Epidermal melanocyte (primary cell): Measurements from ENCODE around the gene BTBD9.

Experiments
- DNase-seq: peaks from one replicate; pipeline ENCODE4 v3.0.0; 2011; ENCODE audit warnings: low spot score; ENCODE audit not compliant: insufficient read length

Gene BTBD9

DNA sequence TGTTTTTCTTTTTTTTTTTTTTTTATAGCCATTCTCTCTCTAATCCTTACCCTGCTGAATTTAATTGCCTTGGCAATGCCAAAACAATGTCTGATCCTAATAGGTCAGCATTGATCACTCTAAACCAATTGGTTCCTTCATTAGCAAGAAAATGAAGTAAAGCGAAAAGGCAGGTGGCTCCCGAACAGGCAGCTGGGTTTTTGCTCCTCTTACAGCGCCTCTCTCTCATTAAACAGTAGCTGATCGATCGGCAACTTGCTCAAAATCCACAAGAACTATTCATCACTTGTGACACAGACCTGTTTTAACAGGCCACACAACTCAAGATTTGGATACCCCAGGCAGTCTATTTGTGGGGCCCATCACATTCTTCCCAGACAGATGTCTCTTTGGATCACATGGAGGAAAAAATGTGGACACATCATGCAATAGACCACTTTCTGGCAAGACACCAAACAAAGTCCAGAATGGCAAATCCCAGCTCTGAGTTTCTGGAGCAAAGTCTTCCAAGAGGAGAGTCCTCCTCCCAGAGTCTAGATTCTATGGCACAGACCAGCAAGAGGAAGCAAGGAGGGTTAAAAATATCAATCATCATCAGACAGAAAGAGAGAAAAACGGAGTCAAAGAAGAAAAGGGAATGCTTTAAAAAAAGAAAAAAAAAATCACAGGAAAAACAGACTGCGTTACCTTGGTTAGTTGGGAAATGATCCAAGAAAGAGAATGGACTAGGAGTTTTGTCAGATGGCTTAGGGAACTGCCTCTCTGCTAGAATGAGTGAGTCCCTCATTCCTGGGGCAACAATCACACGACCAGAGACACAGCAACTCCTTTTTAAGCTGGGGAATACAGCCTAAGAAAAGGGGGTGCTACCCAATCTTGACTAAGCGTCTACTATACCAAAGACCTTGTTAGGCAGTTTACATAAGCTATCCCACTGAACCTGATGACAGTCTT lies 247.8 kb downstream of the BTBD9 start:
- no peak for DNase-seq

DNA sequence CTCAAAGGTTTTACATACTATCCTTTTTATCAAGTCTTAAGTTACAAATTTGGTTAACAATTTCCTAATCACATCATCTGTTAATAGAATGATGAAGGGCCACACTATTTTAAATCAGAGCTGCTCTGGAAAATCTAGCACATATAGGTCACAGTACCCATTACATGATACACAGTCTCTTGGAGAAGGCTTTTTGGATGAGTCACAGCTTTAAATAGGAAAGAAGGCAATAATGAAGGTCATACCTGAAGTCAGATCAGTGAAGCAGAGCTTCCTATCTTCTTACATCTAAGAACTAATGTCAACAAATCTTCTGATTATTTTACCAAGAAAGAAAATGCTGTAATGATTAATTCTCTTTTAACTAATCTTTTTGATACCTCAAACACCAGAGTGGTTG lies 248.5 kb downstream of the BTBD9 start:
- DNase-seq: no peak

DNA sequence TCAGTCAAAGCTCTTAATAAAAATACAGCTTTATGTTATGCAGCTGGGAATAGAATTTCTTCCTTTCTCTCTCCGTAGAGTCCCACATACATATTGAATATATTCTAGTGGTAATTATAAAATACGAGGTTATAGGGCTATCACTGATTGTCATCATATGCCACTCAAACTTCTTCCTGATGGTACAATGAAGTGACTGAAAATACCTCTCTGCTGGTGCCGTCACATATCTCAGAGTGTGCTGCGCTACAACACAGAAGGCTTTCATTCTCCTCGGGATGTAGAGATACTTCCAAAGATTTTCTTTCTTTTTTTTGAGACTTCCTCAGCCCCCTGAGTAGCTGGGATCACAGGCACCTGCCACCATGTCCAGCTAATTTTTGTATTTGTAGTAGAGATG lies 249.9 kb downstream of the BTBD9 start:
- DNase-seq: no peak

DNA sequence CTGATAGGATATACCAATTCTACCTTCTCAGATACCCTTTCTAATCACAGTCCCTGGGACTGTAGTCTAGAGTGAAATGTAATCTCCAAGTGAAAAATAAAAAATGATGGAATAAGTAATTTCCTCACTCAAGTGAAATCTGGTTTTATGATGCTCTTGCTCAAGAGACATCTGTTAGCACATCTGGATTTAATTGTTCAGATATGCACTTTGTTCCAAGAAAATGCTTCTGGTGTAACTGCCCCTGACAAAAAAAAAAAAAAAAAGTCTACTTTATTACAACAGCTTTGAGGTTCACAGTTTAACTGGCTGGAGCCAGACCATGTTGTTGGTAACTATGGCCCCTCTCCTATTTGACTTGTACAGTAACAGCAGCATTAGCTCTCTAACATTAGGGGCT lies 251.8 kb downstream of the BTBD9 start:
- DNase-seq: no peak

DNA sequence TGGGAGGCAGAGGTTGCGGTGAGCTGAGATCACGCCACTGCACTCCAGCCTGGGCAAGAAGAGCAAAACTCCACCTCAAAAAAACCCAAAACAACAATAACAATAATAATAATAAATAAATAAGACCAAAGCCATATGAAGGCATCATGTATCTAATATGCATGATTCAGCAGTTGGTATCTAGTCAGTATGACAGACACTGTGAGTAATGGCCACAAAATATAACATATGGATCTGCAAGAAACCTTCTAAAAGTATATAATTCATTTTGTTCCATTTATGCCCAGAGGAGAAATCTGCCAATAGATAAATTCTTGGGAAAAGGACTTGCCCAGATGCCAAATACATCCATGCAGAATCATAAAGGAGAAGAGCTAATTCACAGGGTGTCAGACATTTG lies 252.3 kb downstream of the BTBD9 start:
- DNase-seq: no peak

DNA sequence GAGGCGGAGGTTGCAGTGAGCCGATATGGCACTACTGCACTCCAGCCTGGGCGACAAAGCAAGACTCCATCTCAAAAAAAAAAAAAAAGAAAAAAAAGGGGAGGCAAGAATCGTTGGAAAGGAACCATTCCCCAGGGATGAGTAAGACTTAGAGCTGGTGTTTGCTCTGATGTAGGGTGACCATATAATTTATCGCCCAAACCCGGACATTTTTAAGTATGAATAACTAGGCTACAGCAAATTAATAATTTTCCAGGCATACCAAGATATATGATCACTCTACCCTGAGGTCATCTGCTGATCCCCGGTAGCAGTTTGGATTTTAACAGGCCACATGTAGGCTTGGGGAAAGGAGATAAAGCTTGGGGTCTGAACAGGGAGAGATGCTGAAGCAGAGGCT lies 260.9 kb downstream of the BTBD9 start:
- no peak for DNase-seq

DNA sequence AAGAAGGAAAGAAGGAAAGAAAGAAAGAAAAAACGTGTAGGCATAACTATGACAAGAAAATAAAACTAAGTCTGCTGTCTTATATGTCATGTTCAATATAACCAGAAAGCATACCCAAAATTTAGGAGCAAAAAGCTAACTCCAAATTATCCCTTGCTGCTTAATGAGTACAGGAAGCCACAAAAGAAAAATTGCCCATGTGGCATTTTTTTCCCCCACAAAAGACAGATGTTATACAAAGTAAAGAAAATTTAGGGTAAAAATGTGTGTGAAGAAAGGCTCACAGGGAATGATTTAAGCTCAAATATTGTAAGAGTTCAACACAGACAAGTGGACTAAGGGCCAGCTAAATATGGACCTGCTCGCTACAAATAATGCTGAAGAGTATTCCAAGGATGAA lies 263.8 kb downstream of the BTBD9 start:
- DNase-seq: no peak

DNA sequence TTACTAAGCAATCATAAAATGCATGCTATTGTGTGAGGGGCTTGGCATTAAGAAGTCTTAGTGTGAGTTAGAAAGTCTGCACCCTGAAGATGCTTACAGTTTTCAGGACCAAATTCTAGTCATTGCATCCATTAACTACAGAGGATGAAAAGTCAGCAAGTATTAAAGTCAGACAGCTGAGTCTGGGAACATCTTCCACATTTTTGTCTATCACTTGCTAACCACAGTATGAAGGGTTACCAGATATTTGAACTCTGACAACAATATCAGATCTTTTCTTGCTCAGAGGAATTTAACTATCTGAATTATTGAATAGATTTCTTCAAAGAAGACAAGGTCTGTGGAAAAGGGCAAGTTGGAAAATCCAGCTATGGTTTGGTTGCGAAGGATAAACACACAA lies 264.4 kb downstream of the BTBD9 start:
- DNase-seq: no peak

DNA sequence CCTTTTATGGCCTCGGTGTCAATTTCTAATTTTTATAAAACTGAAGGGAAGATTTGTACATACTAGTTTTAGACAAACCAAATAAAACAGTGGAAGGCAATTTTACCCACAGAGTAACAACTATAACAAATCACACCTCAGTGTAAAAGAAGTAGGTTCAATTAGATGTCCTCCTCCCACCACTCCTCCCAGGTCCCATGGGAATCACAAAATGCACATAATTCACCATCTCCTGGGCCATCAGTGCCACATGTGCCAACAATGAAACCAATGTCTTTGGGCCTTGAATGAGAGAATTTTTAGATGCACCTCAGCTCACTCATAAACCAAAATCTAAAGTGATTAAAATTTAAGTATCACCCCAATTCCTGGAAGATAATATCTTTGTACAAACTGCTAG lies 267.8 kb downstream of the BTBD9 start:
- DNase-seq: no peak

DNA sequence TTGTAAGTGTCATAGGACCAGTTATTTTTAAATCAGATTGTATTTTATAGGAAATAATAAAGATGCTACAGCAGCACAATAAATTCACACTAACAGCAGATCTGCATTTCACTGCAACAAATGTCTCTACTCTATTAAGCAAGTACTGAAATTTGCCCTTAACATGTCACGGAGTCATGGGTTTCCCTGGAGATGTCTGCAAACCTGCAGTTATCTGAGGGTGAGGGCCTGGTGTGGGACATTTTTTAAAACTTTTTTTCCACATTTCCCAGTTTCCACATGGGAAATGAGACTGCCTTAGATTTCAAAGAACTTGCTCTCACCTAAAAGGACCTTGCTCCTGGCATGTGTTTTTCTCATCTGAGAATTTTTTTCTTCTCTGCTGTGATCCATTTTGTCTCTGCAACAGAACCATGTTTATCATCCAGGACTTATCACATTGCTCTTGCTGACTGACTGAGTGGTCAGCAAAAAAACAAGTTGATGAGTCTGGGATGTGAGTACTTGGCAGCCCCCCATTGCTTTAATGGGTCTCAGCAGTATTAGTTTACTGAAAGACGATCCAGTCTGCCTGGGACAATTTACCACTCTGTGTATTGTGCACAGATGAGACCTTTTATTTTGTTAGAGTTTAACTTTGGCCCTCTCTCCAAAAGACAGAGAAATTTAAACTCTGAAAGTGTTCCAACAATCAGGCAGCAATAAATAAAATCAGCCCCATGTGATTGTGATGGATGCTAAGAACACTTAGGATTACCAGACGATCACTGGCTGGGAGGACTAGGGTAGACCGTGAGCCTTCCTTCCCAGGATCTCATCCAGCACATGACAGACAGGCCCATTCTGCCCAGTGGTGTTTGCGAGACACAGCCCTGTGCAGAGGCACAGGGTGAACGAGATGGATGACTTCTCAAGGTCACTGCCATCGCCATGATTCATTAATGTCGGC lies 268.8 kb downstream of the BTBD9 start:
- DNase-seq: no peak

DNA sequence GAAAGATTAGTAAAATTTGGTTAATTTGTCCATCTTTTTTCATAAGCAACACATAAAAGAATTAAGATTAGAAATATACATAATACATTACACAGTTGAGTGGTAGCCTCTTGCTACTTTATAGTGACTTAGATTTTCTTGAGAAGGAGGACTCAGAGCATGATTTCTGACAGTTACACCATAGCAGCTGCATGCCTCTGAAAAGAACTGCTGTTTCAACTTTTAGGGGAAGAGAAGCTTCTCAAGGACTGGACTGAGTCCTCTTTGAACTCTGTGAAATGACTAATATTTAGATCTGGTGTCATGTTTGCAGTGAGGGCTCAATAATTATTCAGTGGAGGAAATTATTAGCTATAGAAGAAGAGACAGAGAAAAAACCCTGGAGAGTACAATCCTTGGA lies 272.5 kb downstream of the BTBD9 start:
- DNase-seq: no peak

DNA sequence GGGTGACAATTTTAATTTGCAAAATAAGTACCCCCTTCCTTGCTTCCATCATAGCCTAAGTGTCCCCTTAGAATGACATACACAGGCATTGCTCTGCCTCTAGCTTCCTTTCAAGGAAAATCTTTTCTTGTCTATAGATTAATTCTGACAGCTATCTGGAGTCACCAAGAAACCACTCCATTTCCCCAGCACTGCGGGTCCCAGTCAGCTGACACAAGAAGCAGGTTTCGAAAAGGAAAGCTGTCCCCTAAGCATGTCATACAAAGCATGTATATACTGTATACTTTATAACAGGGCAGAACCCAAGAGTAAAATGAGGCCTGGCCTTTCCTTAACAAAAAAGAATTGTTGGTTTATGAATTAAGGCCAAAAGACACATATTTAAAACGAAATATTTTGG lies 273.5 kb downstream of the BTBD9 start:
- DNase-seq: no peak

DNA sequence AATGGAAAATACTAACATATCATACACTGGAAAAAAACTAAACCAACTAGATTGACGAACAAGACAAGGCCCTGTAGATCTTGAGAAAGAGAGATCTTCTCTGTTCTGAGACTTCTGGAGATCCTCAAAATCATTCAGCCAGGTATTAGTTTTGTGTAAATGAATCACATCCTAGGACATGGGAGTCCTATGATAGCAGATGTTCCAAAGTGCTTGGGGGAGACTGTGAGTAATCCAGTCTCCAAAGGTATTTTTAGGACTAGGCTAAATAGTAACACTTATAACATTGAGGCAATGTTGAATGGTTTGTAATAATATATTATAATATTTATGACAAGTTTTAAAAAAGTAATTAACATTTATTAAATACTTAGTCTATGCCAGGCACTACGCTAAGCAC lies 275.0 kb downstream of the BTBD9 start:
- DNase-seq: no peak

DNA sequence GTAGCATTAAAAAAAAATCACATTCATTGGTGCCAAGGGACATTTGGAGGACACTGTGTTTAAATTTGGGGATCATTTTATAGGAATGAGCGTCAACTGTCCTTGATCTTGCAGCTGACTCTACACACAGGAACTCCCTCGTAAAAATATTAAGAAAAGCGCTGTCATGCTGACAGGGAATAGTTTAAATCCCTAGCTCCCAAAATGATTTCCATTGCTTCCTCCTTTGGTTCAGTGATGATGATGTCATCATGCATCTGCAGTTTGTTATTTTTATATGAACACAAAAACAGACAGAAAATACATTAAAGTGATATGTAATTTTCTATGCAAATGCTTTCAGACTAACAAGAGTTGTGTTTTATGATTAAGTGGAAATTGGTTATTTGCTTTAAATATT lies 275.6 kb downstream of the BTBD9 start:
- no peak for DNase-seq

DNA sequence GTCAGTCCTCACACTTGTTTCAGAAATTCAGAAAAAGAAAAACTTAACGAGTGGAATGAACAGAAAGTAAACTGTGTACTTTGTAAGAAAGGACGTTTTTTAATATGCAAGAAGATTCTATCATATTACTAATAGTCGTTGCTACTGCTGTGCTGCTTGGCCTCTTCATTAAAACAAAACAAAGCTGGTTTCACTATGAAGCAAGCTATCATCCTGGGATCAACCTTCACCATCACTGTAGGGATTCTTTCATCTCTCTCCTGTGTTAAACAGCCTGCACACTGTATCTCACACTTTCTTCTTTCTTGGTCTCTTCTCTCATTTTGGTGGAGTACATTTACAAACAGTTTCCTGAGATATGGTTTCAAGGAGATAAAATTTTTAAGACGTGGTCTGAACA lies 284.2 kb downstream of the BTBD9 start:
- DNase-seq: no peak

DNA sequence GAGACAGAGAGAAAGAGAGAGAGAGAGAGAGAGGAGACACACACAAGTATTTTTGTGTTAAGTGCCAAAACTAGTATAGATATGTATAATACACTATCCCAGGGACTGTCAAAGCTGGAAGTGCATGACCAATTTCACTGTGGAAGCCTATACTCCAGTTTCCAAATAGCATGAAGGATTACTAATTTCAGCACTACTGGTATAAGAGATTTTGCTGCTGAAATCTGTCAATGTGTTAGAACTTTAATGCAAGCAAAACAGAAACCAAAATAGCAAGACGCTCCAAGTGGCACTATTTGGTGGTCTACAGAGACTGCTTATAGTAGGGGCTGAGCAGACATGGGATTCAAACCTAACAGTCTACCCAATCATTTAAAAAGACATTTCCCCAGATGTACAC lies 284.8 kb downstream of the BTBD9 start:
- no peak for DNase-seq

DNA sequence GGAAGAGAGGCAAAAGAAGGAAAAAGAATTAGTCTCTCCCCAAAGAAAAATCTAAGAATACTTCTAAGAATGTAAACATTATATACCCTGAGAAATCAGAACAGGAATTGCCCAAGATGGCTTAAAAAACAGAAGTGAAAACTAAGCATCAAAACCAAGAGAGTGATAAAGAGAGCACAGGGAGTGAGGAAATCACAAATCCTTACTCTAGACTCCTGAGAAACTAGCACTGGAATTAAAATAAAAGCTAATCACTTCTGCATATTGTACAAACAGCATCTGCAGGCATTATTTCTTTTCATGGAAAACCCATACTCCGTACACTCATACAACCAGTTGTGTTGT lies 285.7 kb downstream of the BTBD9 start:
- no peak for DNase-seq

DNA sequence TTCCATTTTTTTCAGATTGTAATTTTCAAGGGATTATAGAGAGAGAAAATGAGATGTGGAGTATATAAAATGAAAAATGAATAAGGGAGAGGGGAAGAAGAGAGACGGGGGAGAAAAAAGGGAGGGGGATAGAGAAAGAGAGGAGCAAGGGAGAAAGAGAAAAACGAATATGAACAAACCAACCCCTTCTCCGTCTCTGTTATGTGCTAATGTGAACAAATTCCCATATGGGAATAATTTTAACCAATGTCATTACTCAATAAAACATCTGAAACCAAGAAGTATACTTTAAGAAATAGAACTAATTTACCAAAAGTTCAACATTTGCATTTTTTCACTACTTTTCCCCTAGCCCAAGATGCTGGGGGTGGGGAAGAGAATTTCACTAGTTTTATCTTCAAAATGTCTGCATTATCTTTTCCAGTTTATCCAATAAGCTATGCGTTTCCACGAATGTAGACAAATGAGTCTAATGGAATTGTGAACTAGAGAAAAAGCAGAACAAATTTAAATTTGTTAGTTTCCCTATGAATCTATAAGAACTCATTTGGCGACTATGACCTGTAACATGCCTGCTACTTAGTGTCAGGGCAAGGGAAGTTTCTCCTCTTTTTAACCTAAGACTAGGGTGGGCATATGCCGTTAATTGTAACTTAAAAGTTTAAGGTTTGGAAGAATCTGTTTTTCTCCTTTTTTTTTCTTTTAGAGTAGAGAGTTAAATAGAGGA lies 286.3 kb downstream of the BTBD9 start:
- DNase-seq: no peak

DNA sequence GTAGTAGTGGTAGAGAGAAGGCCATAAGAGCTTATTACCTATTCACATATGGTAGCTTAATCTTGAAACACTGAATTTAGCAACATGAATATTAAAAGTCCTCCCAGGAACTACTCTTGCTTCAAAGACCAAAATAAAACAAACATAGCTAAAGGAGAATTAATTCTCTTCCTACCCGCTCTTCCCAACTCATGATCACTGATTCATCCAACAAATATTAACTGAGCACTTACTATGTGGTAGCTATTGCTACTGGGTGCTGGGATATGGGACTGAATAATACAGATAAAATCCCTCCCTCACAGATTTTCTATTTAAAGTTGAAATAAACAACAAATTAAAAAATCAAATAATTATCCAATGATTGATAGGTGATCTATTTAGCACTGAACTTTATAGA lies 287.1 kb downstream of the BTBD9 start:
- DNase-seq: no peak

DNA sequence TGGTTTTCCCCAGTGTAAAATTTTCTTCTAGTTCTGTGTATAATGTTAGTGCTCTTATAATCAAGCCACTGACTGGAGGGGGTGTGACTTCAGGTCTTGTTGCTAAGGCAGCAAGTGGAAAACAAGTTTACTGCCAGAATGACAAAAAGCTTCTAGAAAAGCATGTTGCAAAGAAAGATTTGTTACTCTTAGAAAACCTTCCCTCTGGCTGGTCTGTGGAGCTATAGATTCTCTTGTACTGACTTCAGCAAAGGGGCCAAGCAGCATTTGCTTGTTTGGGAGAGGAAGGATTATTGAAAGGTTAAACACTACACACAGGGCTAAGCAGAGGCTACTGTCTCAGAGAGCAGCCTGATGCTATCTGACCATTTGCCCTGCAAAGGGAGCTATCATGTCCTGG lies 288.8 kb downstream of the BTBD9 start:
- no peak for DNase-seq

DNA sequence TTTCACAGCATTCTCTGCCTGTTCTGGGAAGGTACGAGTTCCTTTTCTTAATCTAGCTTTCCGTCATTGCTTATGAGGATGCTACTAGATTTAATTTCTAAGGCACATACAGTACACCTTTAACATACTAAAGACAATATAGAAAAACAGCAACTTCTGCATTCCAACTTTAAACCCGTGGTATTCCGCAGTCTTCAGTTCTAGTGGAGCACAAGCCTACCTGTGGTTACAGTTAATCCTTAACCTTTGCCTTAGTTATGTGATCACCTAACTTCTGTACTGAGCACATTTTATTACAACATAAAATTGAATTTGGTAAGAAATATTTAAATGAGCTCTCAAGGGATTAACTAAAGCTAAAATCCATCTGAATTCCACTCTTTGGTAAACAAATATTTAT lies 289.5 kb downstream of the BTBD9 start:
- no peak for DNase-seq

DNA sequence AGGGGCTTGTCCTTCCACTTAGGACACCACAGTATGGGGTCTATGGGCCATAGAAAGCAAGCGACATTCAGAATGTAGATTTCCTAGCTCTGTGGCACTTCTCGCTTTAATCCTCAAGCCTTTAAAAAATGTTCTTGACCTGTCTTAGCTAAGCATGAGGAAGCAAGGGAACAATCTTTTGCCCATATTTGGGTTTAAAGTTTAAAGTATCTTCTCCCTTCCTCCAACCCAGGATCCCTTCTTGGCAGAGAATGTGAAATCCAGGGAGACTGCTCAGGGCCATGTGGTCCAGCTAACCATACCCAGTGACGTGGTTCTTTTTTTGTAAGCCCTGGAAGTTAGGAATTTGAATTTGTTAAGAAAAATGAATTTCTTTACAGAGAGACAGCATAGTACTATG lies 289.9 kb downstream of the BTBD9 start:
- no peak for DNase-seq
